ENCODE measurements around the gene TNNT3.
"Not testable (repeated sequence)": the region's sequence is repeated elsewhere in the genome, so short reads cannot be mapped to it uniquely, and the experiment has no call there.

TNNT3 gene

GRCh38 chr11:1878137-1879031, 41.1 kb upstream of the TNNT3 start:
- Histone ChIP-seq H3K4me1 (ENCODE audit: insufficient read depth, low read length) (peaks cover 8% of the 10 kb centered on the region; the same call in 1 of the 2 replicates), H3K36me3 (ENCODE audit: insufficient read depth, low read length) (no peaks in the 10 kb centered on the region), H3K9ac (ENCODE audit: low read depth, low read length) (no peak overlapping the region), H3K9me3 (ENCODE audit: control insufficient read depth, insufficient read depth, low read length) (no peaks in the 10 kb centered on the region)

- H3K9ac ChIP-seq (ENCODE audit: low read depth, low read length): no peak overlapping the region
- H3K9me3 ChIP-seq (ENCODE audit: control insufficient read depth, insufficient read depth, low read length): no peaks in the 10 kb centered on the region
- H3K4me1 ChIP-seq (ENCODE audit: insufficient read depth, low read length): peaks cover 8% of the 10 kb centered on the region; the same call in 1 of the 2 replicates
- no peaks in the 10 kb centered on the region for H3K36me3 ChIP-seq (ENCODE audit: insufficient read depth, low read length)
Observed at GRCh38 chr11:1879342-1879940, 40.1 kb upstream of the TNNT3 start.

GRCh38 chr11:1879941-1880720, 39.4 kb upstream of the TNNT3 start:
- Histone ChIP-seq H3K4me1 (ENCODE audit: insufficient read depth, low read length) (peaks cover 7% of the 10 kb centered on the region; the same call in 1 of the 2 replicates), H3K9me3 (ENCODE audit: control insufficient read depth, insufficient read depth, low read length) (no peaks in the 10 kb centered on the region), H3K36me3 (ENCODE audit: insufficient read depth, low read length) (no peaks in the 10 kb centered on the region), H3K9ac (ENCODE audit: low read depth, low read length) (no peak overlapping the region)

GRCh38 chr11:1880746-1881441, 38.6 kb upstream of the TNNT3 start:
- Histone ChIP-seq H3K36me3 (ENCODE audit: insufficient read depth, low read length) (no peaks in the 10 kb centered on the region), H3K9ac (ENCODE audit: low read depth, low read length) (no peak overlapping the region), H3K4me1 (ENCODE audit: insufficient read depth, low read length) (peaks cover 4% of the 10 kb centered on the region; the same call in 1 of the 2 replicates), H3K9me3 (ENCODE audit: control insufficient read depth, insufficient read depth, low read length) (no peaks in the 10 kb centered on the region)

GRCh38 chr11:1881442-1882264, 37.9 kb upstream of the TNNT3 start:
- H3K4me1 ChIP-seq (ENCODE audit: insufficient read depth, low read length): peaks cover 4% of the 10 kb centered on the region; the same call in 1 of the 2 replicates
- no peaks in the 10 kb centered on the region for H3K9me3 ChIP-seq (ENCODE audit: control insufficient read depth, insufficient read depth, low read length)
- H3K36me3 ChIP-seq (ENCODE audit: insufficient read depth, low read length): no peaks in the 10 kb centered on the region
- H3K9ac ChIP-seq (ENCODE audit: low read depth, low read length): no peak overlapping the region

GRCh38 chr11:1882265-1883238, 37.0 kb upstream of the TNNT3 start:
- Histone ChIP-seq H3K9me3 (ENCODE audit: control insufficient read depth, insufficient read depth, low read length) (no peaks in the 10 kb centered on the region), H3K4me1 (ENCODE audit: insufficient read depth, low read length) (no peaks in the 10 kb centered on the region; the same call in 1 of the 2 replicates), H3K9ac (ENCODE audit: low read depth, low read length) (no peak overlapping the region), H3K36me3 (ENCODE audit: insufficient read depth, low read length) (no peaks in the 10 kb centered on the region)

GRCh38 chr11:1883346-1884302, 35.9 kb upstream of the TNNT3 start:
- no peaks in the 10 kb centered on the region; the same call in 1 of the 2 replicates for H3K4me1 ChIP-seq (ENCODE audit: insufficient read depth, low read length)
- no peak overlapping the region for H3K9ac ChIP-seq (ENCODE audit: low read depth, low read length)
- no peaks in the 10 kb centered on the region for H3K36me3 ChIP-seq (ENCODE audit: insufficient read depth, low read length)

GRCh38 chr11:1884303-1884700, 35.2 kb upstream of the TNNT3 start:
- no peak overlapping the region for H3K9ac ChIP-seq (ENCODE audit: low read depth, low read length)
- no peaks in the 10 kb centered on the region; the same call in 1 of the 2 replicates for H3K4me1 ChIP-seq (ENCODE audit: insufficient read depth, low read length)
- H3K36me3 ChIP-seq (ENCODE audit: insufficient read depth, low read length): no peaks in the 10 kb centered on the region
- H3K9me3 ChIP-seq (ENCODE audit: control insufficient read depth, insufficient read depth, low read length): no peaks in the 10 kb centered on the region

More at GRCh38 chr11:1883346-1884302, 35.9 kb upstream of the TNNT3 start:
- H3K9me3 ChIP-seq (ENCODE audit: control insufficient read depth, insufficient read depth, low read length): no peaks in the 10 kb centered on the region

GRCh38 chr11:1886551-1886950, 33.0 kb upstream of the TNNT3 start:
- H3K36me3 ChIP-seq (ENCODE audit: insufficient read depth, low read length); H3K9me3 ChIP-seq (ENCODE audit: control insufficient read depth, insufficient read depth, low read length); H3K4me1 ChIP-seq (ENCODE audit: insufficient read depth, low read length); H3K9ac ChIP-seq (ENCODE audit: low read depth, low read length): not testable (repeated sequence)

- Histone ChIP-seq H3K9me3 (ENCODE audit: control insufficient read depth, insufficient read depth, low read length) (no peaks in the 10 kb centered on the region), H3K36me3 (ENCODE audit: insufficient read depth, low read length) (no peaks in the 10 kb centered on the region), H3K9ac (ENCODE audit: low read depth, low read length) (no peak overlapping the region), H3K4me1 (ENCODE audit: insufficient read depth, low read length) (no peaks in the 10 kb centered on the region; the same call in 1 of the 2 replicates)
Observed at GRCh38 chr11:1887451-1888346, 31.8 kb upstream of the TNNT3 start.

- Histone ChIP-seq H3K9me3 (ENCODE audit: control insufficient read depth, insufficient read depth, low read length) (no peaks in the 10 kb centered on the region), H3K4me1 (ENCODE audit: insufficient read depth, low read length) (no peaks in the 10 kb centered on the region), H3K9ac (ENCODE audit: low read depth, low read length) (no peak overlapping the region), H3K36me3 (ENCODE audit: insufficient read depth, low read length) (no peaks in the 10 kb centered on the region)
Observed at GRCh38 chr11:1888347-1888753, 31.2 kb upstream of the TNNT3 start.
